HepG2 (cell line): ENCODE results near the gene ZCCHC7. TPM values are rescaled to one million over a fixed set of nuclear protein-coding genes. Genes with fewer than 3 reads are reported as not detected.

Experiments
- ATAC-seq: fragments of 200-7000 bp; cut with Tn5 transposase; 3 replicates; pipeline ENCODE4 v1.9.1; 2020; ENCODE audit warnings: mild to moderate bottlenecking, moderate library complexity
- BruUV-seq: library from RNA; stranded (reverse); fragments of 400-500 nt; replicated peaks from 2 replicates; lab custom pipeline; 2021; lab: Mats Ljungman, UMichigan
- CTCF ChIA-PET: fragments of 300-600 bp; formaldehyde crosslinking; extraction: SDS; loops from one replicate; lab custom pipeline; 2021; ENCODE audit warnings: low total read pairs, inconsistent platforms, low intra/inter-chr PET ratio; lab: Yijun Ruan, JAX
- POLR2A ChIA-PET: fragments of 350-600 bp; sonication (Branson Sonifier 250); formaldehyde crosslinking; loops from one replicate; lab custom pipeline; 2020; ENCODE audit warnings: antibody characterized with exemption, inconsistent platforms; lab: Yijun Ruan, JAX
- DNase-seq: peaks from one replicate; pipeline ENCODE4 v3.0.0-alpha.2; 2015; ENCODE audit warnings: low spot score
- FAIRE-seq: peaks from 3 replicates; lab custom pipeline; 2011; peaks lifted over from hg19 to GRCh38; lab: Jason Lieb, UNC
- H2AFZ ChIP-seq: one replicate; pipeline ENCODE4 v1.6.1; 2011; ENCODE audit warnings: low read length, inconsistent platforms
- H3K27ac ChIP-seq: fragments of 300-600 bp; 3 replicates; pipeline ENCODE4 v1.8.0; 2011; ENCODE audit warnings: mixed run types, mild to moderate bottlenecking, mixed read lengths, low read length, inconsistent platforms; ENCODE audit not compliant: insufficient read depth; ENCODE audit errors: extremely low read length
- H3K27me3 ChIP-seq, 2 experiments: fragments of 200-600 bp in 1 of 2; 2 replicates in 1 of 2; 3 replicates in 1 of 2; pipeline versions ENCODE4 v1.6.0 to v1.8.0; 2011; ENCODE audit warnings: low read length in 2 of 2, mild to moderate bottlenecking in 2 of 2, moderate library complexity in 2 of 2, inconsistent platforms in 1 of 2; ENCODE audit not compliant: insufficient read depth in 2 of 2, control insufficient read depth in 1 of 2
- H3K36me3 ChIP-seq, 2 experiments: fragments of 200-600 bp in 1 of 2; replicated peaks in 1 of 2; 2 replicates in 1 of 2; 3 replicates in 1 of 2; pipeline versions ENCODE4 v1.5.1 to v1.8.0; 2011; ENCODE audit warnings: low read length in 2 of 2, inconsistent platforms in 1 of 2; ENCODE audit not compliant: insufficient read depth in 2 of 2, control insufficient read depth in 1 of 2
- H3K4me1 ChIP-seq: 2 replicates; pipeline ENCODE4 v1.5.1; 2012; ENCODE audit warnings: low read length, inconsistent platforms; ENCODE audit not compliant: insufficient read depth
- H3K4me2 ChIP-seq: 2 replicates; pipeline ENCODE4 v1.6.0; 2011; ENCODE audit warnings: low read depth, low read length, inconsistent platforms
- H3K4me3 ChIP-seq, 3 experiments: fragments of 200-600 bp in 1 of 3; sonication (generic), shearing (Covaris generic) in 1 of 3; replicated peaks in 1 of 3; 2 replicates each; pipeline ENCODE4 v1.5.1; 2011 to 2016; ENCODE audit warnings: low read length in 3 of 3, inconsistent platforms in 2 of 3, low read depth in 2 of 3, mild to moderate bottlenecking in 2 of 3, control low read depth in 1 of 3, mixed read lengths in 1 of 3; ENCODE audit not compliant: insufficient read depth in 1 of 3
- H3K79me2 ChIP-seq: one replicate; pipeline ENCODE4 v1.6.1; 2011; ENCODE audit warnings: low read length, inconsistent platforms; ENCODE audit not compliant: insufficient read depth
- H3K9ac ChIP-seq: 2 replicates; pipeline ENCODE4 v1.6.0; 2011; ENCODE audit warnings: mild to moderate bottlenecking, low read depth, low read length, inconsistent platforms; ENCODE audit not compliant: insufficient read depth
- H3K9me3 ChIP-seq: 2 replicates; pipeline ENCODE4 v1.5.1; 2012; ENCODE audit warnings: mild to moderate bottlenecking, low read length
- H4K20me1 ChIP-seq: 2 replicates; pipeline ENCODE4 v1.6.0; 2011; ENCODE audit warnings: inconsistent platforms, mild to moderate bottlenecking, low read length, moderate library complexity; ENCODE audit not compliant: insufficient read depth
- ATF7 ChIP-seq, 2 experiments: fragments of 450-650 bp in 1 of 2; sonication (generic) in 1 of 2; formaldehyde crosslinking in 1 of 2; IDR thresholded peaks; 2 replicates each; pipeline versions ENCODE4 v1.4.0 to v1.6.1; 2016 to 2020; ENCODE audit warnings: antibody characterized with exemption in 1 of 2, mild to moderate bottlenecking in 1 of 2, missing genetic modification reagents in 1 of 2
- FOXP1 ChIP-seq, 2 experiments: fragments of 450-650 bp in 1 of 2; IDR thresholded peaks; 2 replicates each; pipeline ENCODE4 v1.6.1; 2017 to 2018; ENCODE audit warnings: antibody characterized with exemption in 1 of 2
- HIVEP1 ChIP-seq: sonication (generic); formaldehyde crosslinking; IDR thresholded peaks from 2 replicates; pipeline ENCODE4 v1.4.0; 2020; ENCODE audit warnings: mild to moderate bottlenecking, missing genetic modification reagents
- JUN ChIP-seq: sonication (generic); formaldehyde crosslinking; IDR thresholded peaks from 2 replicates; pipeline ENCODE4 v1.4.0; 2020; ENCODE audit warnings: mild to moderate bottlenecking, missing genetic modification reagents
- NCOR1 ChIP-seq: fragments of 200-600 bp; sonication (generic); IDR thresholded peaks from 2 replicates; pipeline ENCODE4 v1.7.0; 2017; ENCODE audit warnings: antibody characterized with exemption, low read length, borderline replicate concordance
- NFE2 ChIP-seq: sonication (generic); formaldehyde crosslinking; IDR thresholded peaks from 2 replicates; pipeline ENCODE4 v1.4.0; 2020; ENCODE audit warnings: missing genetic modification reagents
- ONECUT2 ChIP-seq: sonication (generic); formaldehyde crosslinking; IDR thresholded peaks from 2 replicates; pipeline ENCODE4 v1.4.0; 2020; ENCODE audit warnings: missing genetic modification reagents
- PHF8 ChIP-seq: sonication (generic); formaldehyde crosslinking; IDR thresholded peaks from 2 replicates; pipeline ENCODE4 v1.5.0; 2020; ENCODE audit warnings: missing genetic modification reagents
- RORA ChIP-seq: sonication (generic); formaldehyde crosslinking; IDR thresholded peaks from 2 replicates; pipeline ENCODE4 v1.5.0; 2020; ENCODE audit warnings: mild to moderate bottlenecking, missing genetic modification reagents, moderate library complexity
- SNAPC5 ChIP-seq: sonication (generic); formaldehyde crosslinking; IDR thresholded peaks from 2 replicates; pipeline ENCODE4 v1.8.1; 2023; ENCODE audit warnings: mild to moderate bottlenecking, missing genetic modification reagents, borderline replicate concordance
- SRY ChIP-seq: sonication (generic); formaldehyde crosslinking; IDR thresholded peaks from 2 replicates; pipeline ENCODE4 v1.8.0; 2022; ENCODE audit warnings: mild to moderate bottlenecking, missing genetic modification reagents
- ZNF280B ChIP-seq: sonication (generic); formaldehyde crosslinking; IDR thresholded peaks from 2 replicates; pipeline ENCODE4 v1.5.0; 2020; ENCODE audit warnings: missing genetic modification reagents, mild to moderate bottlenecking, borderline replicate concordance
- ZNF496 ChIP-seq: sonication (generic); formaldehyde crosslinking; IDR thresholded peaks from 2 replicates; pipeline ENCODE4 v1.8.1; 2023; ENCODE audit warnings: mild to moderate bottlenecking, moderate library complexity, missing genetic modification reagents; ENCODE audit not compliant: insufficient replicate concordance
- ZNF629 ChIP-seq: sonication (generic); formaldehyde crosslinking; conservative IDR thresholded peaks from 2 replicates; pipeline ENCODE4 v1.5.0; 2020; ENCODE audit warnings: missing genetic modification reagents
- ZNF83 ChIP-seq: sonication (generic); formaldehyde crosslinking; IDR thresholded peaks from 2 replicates; pipeline ENCODE4 v1.4.0; 2020; ENCODE audit warnings: missing genetic modification reagents, mild to moderate bottlenecking, borderline replicate concordance
- ZNF879 ChIP-seq: sonication (generic); formaldehyde crosslinking; IDR thresholded peaks from 2 replicates; pipeline ENCODE4 v1.8.1; 2023; ENCODE audit warnings: missing genetic modification reagents
- WGBS: methylation state at CpG from one replicate; pipeline ENCODE4 v1.1.6; 2017; ENCODE audit warnings: low lambda C conversion rate; 5-methylcytosine and 5-hydroxymethylcytosine counted together
- in situ Hi-C: cut with HindIII; loops from 2 replicates; pipeline ENCODE4 v1.10.0; 2017; ENCODE audit warnings: low pct_unique_long_range_greater_than_20kb; ENCODE audit not compliant: extremely low pct_ligation_motif_present
- intact Hi-C: fragments of 100-400 bp; cut with micrococcal nuclease; formaldehyde crosslinking; loops from one replicate; pipeline ENCODE4 v1.10.0; 2022; ENCODE audit not compliant: unreplicated experiment
- polyA plus RNA-seq, 8 experiments: library from polyadenylated mRNA; depleted of rRNA in 3 of 8; stranded (reverse) in 7 of 8; unstranded in 1 of 8; fragments of >200 nt; fragmentation: Illumina TruSeq in 4 of 8; extraction: Trizol in 4 of 8; gene quantifications; 2 replicates each; pipeline versions ENCODE4 v1.2.1 to v1.2.3, GENCODE V29; 2011 to 2016; ENCODE audit warnings: low read depth in 4 of 8, missing spikeins in 1 of 8, mixed read lengths in 1 of 8; ENCODE audit not compliant: insufficient read depth in 1 of 8
- total RNA-seq, 5 experiments: library from RNA; depleted of rRNA; stranded (reverse); fragments of >200 nt; fragmentation: Illumina TruSeq; extraction: Trizol; gene quantifications; 2 replicates each; pipeline ENCODE4 v1.2.3, GENCODE V29; 2016; ENCODE audit warnings: low read depth in 1 of 5
- TF ChIP-seq, protein P1 (sequence below): sonication (generic); formaldehyde crosslinking; IDR thresholded peaks from 2 replicates; pipeline ENCODE4 v1.8.0; 2022; ENCODE audit warnings: mild to moderate bottlenecking, missing genetic modification reagents, moderate library complexity

The ZCCHC7 gene
- total and polyA plus RNA-seq, 2 of the 13 experiments (the other 11 are each of a cell fraction or from before 2014, with no cell fraction given): 13.6 to 19.3 TPM

GRCh38 chr9:37338218-37338617, 217.8 kb downstream of the ZCCHC7 start:
- Histone ChIP-seq H3K4me2 (no peak overlapping the region), H3K79me2 (no peaks in the 10 kb centered on the region), H3K9ac (no peak overlapping the region), H3K27ac (no peak overlapping the region), H3K36me3 (no peaks in the 10 kb centered on the region), H3K27me3 (no peaks in the 10 kb centered on the region), H3K9me3 (no peaks in the 10 kb centered on the region), H2AFZ (no peak overlapping the region), H3K4me1 (peaks cover 18% of the 10 kb centered on the region), H3K4me3 (no peak overlapping the region), H4K20me1 (no peaks in the 10 kb centered on the region; the same call in 1 of the 2 replicates)
- CTCF ChIA-PET: no interaction called here
- FAIRE-seq (no peak), ATAC-seq (no peak), DNase-seq (no peak)
- WGBS: 95% methylated on average over 4 of the region's 4 CpGs
- POLR2A ChIA-PET: no interaction called here
- in situ Hi-C loops: no loop called here
- TF ChIP-seq HIVEP1 (CRISPR knock-in tag) (no peak), ATF7 (IDR thresholded peaks at IDR 0.05) (0 out of 2 replicates have a peak, but pooled peaks have one; percentile 44), ATF7 (CRISPR knock-in tag; IDR thresholded peaks at IDR 0.05) (no peak)
- no TSS peak for BruUV-seq
- intact Hi-C loops: no loop called here

DNA sequence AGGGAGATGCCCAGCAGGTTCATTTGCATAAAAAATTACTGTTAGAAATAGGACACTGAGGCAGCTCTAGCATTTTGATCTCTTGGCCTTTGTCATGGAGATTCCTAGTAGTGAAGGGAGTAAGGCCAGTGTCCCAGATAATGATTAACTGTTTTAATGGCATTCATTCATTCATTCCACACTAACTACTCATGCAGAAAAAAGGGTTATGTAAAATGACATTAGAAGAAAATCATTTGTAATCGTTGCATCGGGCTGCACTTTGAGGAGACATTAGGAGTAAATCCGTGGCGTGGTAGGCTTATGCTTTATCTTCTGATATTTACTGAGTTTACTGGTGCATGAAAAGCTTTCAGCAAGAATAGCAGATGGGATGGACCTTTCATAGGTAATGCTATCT, 219.5 kb downstream of the ZCCHC7 start:
- no peak overlapping the region for H3K4me2 ChIP-seq
- in situ Hi-C loops (no loop called here), intact Hi-C loops (no loop called here)
- FAIRE-seq (no peak), DNase-seq (no peak), ATAC-seq (no peak)
- no peaks in the 10 kb centered on the region for H3K79me2 ChIP-seq
- WGBS: 84% methylated on average over 4 of the region's 4 CpGs
- BruUV-seq: no TSS peak
- CTCF ChIA-PET: no interaction called here
- H3K4me1 ChIP-seq: peaks cover 18% of the 10 kb centered on the region
- no peaks in the 10 kb centered on the region for H3K27me3 ChIP-seq
- no peak overlapping the region for H2AFZ ChIP-seq
- 0 out of 5 replicates have a peak, but pooled peaks cover 0 to 3% of the 10 kb centered on the region in 2 experiments for H3K36me3 ChIP-seq
- H3K27ac ChIP-seq: no peak overlapping the region
- no peaks in the 10 kb centered on the region; the same call in 1 of the 2 replicates for H4K20me1 ChIP-seq
- no peaks in the 10 kb centered on the region for H3K9me3 ChIP-seq
- no peak overlapping the region for H3K9ac ChIP-seq
- no peak overlapping the region for H3K4me3 ChIP-seq
- POLR2A ChIA-PET: no interaction called here
- TF ChIP-seq ZNF280B (no peak), ZNF496 (no peak), ONECUT2 (CRISPR knock-in tag) (no peak), RORA (no peak), JUN (CRISPR knock-in tag) (no peak), ZNF879 (no peak), ZNF83 (no peak), NFE2 (CRISPR knock-in tag) (no peak), PHF8 (CRISPR knock-in tag) (no peak), ZNF629 (CRISPR knock-in tag) (no peak), SRY (no peak), SNAPC5 (CRISPR knock-in tag) (no peak), NCOR1 (no peak), FOXP1 (IDR thresholded peaks at IDR 0.05) (no peak), FOXP1 (CRISPR knock-in tag; IDR thresholded peaks at IDR 0.05) (no peak)
- TF ChIP-seq, protein P1, sequence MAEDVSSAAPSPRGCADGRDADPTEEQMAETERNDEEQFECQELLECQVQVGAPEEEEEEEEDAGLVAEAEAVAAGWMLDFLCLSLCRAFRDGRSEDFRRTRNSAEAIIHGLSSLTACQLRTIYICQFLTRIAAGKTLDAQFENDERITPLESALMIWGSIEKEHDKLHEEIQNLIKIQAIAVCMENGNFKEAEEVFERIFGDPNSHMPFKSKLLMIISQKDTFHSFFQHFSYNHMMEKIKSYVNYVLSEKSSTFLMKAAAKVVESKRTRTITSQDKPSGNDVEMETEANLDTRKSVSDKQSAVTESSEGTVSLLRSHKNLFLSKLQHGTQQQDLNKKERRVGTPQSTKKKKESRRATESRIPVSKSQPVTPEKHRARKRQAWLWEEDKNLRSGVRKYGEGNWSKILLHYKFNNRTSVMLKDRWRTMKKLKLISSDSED: no peak
